Activated CD8-positive, alpha-beta memory T cell treated with anti-CD3 and anti-CD28 coated beads for 36 hours (primary cell): Measurements from ENCODE around the gene ABLIM1. TPM values are rescaled to one million over a fixed set of nuclear protein-coding genes. Genes with fewer than 3 reads are reported as not detected.

Experiments used
- CTCF ChIA-PET: fragments of 350-600 bp; sonication (Branson Sonifier 250); formaldehyde crosslinking; loops from one replicate; lab custom pipeline; 2021; ENCODE audit warnings: antibody characterized with exemption; lab: Charles Lee
- POLR2A ChIA-PET: fragments of 350-600 bp; sonication (Branson Sonifier 250); formaldehyde crosslinking; loops from one replicate; lab custom pipeline; 2021; ENCODE audit warnings: antibody characterized with exemption; lab: Charles Lee
- total RNA-seq, 2 experiments: library from RNA; stranded (reverse); gene quantifications; one replicate each; pipeline ENCODE4 v1.2.3, GENCODE V29; 2021

The ABLIM1 gene
- total RNA-seq, 2 experiments from 2014 or later: 44.4 to 47.7 TPM

- ChIA-PET POLR2A (interaction anchor here (0.6 to 3.2 kb wide), 7 partner anchors 9 to 281 kb away, joined by 3 to 24 read pairs (median 3); no protein-coding TSS in a partner anchor), CTCF (interaction anchor here (1.0 to 2.0 kb wide), 6 partner anchors 15 to 396 kb away, joined by 3 to 8 read pairs (median 4); partner anchors contain the start of genes FHIP2A and TRUB1)
Measured at GRCh38 chr10:114541797-114542160, 116.3 kb downstream of the ABLIM1 start.

- CTCF ChIA-PET: interaction anchor here (1.0 to 2.0 kb wide), 6 partner anchors 15 to 397 kb away, joined by 3 to 8 read pairs (median 4); partner anchors contain the start of genes FHIP2A and TRUB1
- POLR2A ChIA-PET: interaction anchor here (0.7 to 3.2 kb wide), 5 partner anchors 9 to 281 kb away, joined by 3 to 24 read pairs (median 3); no protein-coding TSS in a partner anchor
Measured at GRCh38 chr10:114541081-114541796, 116.8 kb downstream of the ABLIM1 start.

- ChIA-PET CTCF (interaction anchor here (0.9 to 2.0 kb wide), 2 partner anchors 14 to 282 kb away, joined by 3 to 4 read pairs; partner anchors contain the start of gene FHIP2A), POLR2A (interaction anchor here (0.6 to 3.2 kb wide), 2 partner anchors 14 to 70 kb away, joined by 3 to 24 read pairs; no protein-coding TSS in a partner anchor)
Measured at GRCh38 chr10:114540236-114540635, 117.8 kb downstream of the ABLIM1 start.

GRCh38 chr10:114539623-114540022 is 118.5 kb downstream of the ABLIM1 start:
- POLR2A ChIA-PET: interaction anchor here (3.2 kb wide), 1 partner anchor 13 kb away, joined by 24 read pairs; no protein-coding TSS in a partner anchor
- CTCF ChIA-PET: interaction anchor here (0.9 to 1.0 kb wide), 2 partner anchors 14 to 16 kb away, joined by 3 read pairs; no protein-coding TSS in a partner anchor

- CTCF ChIA-PET: no interaction called here
- POLR2A ChIA-PET: no interaction called here
Measured at GRCh38 chr10:114538181-114538906, 119.7 kb downstream of the ABLIM1 start.

GRCh38 chr10:114537736-114538135 is 120.3 kb downstream of the ABLIM1 start:
- ChIA-PET CTCF (no interaction called here), POLR2A (no interaction called here)

- POLR2A ChIA-PET: no interaction called here
- CTCF ChIA-PET: no interaction called here
Measured at GRCh38 chr10:114534571-114534981, 123.5 kb downstream of the ABLIM1 start.

- POLR2A ChIA-PET: interaction anchor here (1.7 kb wide), 1 partner anchor 9 kb away, joined by 4 read pairs; no protein-coding TSS in a partner anchor
- CTCF ChIA-PET: no interaction called here
Measured at GRCh38 chr10:114532226-114532625, 125.8 kb downstream of the ABLIM1 start.

GRCh38 chr10:114526504-114527238 is 131.4 kb downstream of the ABLIM1 start:
- ChIA-PET CTCF (interaction anchor here (0.6 to 1.8 kb wide), 6 partner anchors 13 to 223 kb away, joined by 3 to 7 read pairs (median 3); no protein-coding TSS in a partner anchor), POLR2A (interaction anchor here (0.6 to 2.9 kb wide), 6 partner anchors 14 to 295 kb away, joined by 3 to 24 read pairs (median 3); partner anchors contain the start of gene FHIP2A)

- ChIA-PET CTCF (interaction anchor here (1.0 to 1.8 kb wide), 4 partner anchors 14 to 169 kb away, joined by 3 to 7 read pairs (median 3); no protein-coding TSS in a partner anchor), POLR2A (interaction anchor here (0.8 to 2.9 kb wide), 5 partner anchors 14 to 296 kb away, joined by 3 to 24 read pairs (median 3); partner anchors contain the start of gene FHIP2A)
Measured at GRCh38 chr10:114526126-114526503, 132.0 kb downstream of the ABLIM1 start.

- POLR2A ChIA-PET: interaction anchor here (1.6 to 2.9 kb wide), 2 partner anchors 15 to 28 kb away, joined by 3 to 24 read pairs; no protein-coding TSS in a partner anchor
Measured at GRCh38 chr10:114525368-114525949, 132.6 kb downstream of the ABLIM1 start.

GRCh38 chr10:114523876-114524275 is 134.2 kb downstream of the ABLIM1 start:
- ChIA-PET CTCF (interaction anchor here (0.8 to 1.0 kb wide), 2 partner anchors 40 to 220 kb away, joined by 3 read pairs; no protein-coding TSS in a partner anchor), POLR2A (interaction anchor here (0.9 kb wide), 1 partner anchor 18 kb away, joined by 3 read pairs; no protein-coding TSS in a partner anchor)

More at GRCh38 chr10:114525368-114525949, 132.6 kb downstream of the ABLIM1 start:
- CTCF ChIA-PET: interaction anchor here (1.0 to 1.8 kb wide), 2 partner anchors 14 to 16 kb away, joined by 3 to 7 read pairs; no protein-coding TSS in a partner anchor

- ChIA-PET POLR2A (no interaction called here), CTCF (interaction anchor here (1.3 kb wide), 1 partner anchor 51 kb away, joined by 5 read pairs; no protein-coding TSS in a partner anchor)
Measured at GRCh38 chr10:114521255-114521654, 136.8 kb downstream of the ABLIM1 start.

GRCh38 chr10:114520453-114520852 is 137.6 kb downstream of the ABLIM1 start:
- POLR2A ChIA-PET: no interaction called here

GRCh38 chr10:114519756-114520293 is 138.2 kb downstream of the ABLIM1 start:
- POLR2A ChIA-PET: no interaction called here
- CTCF ChIA-PET: interaction anchor here (0.6 to 0.7 kb wide), 2 partner anchors 9 to 179 kb away, joined by 3 read pairs; no protein-coding TSS in a partner anchor

More at GRCh38 chr10:114520453-114520852, 137.6 kb downstream of the ABLIM1 start:
- CTCF ChIA-PET: interaction anchor here (0.6 to 1.3 kb wide), 3 partner anchors 10 to 178 kb away, joined by 3 to 5 read pairs (median 3); no protein-coding TSS in a partner anchor

GRCh38 chr10:114519306-114519669 is 138.8 kb downstream of the ABLIM1 start:
- ChIA-PET POLR2A (no interaction called here), CTCF (no interaction called here)
